WTC11 (cell line): ENCODE results near the gene PHLDA3. TPM values are rescaled to one million over a fixed set of nuclear protein-coding genes. Genes with fewer than 3 reads are reported as not detected.

ENCODE experiments used
- ATAC-seq: fragments of 200-7000 bp; cut with Tn5 transposase; 2 replicates; pipeline ENCODE4 v1.10.0; 2021; ENCODE audit warnings: mild to moderate bottlenecking, moderate library complexity
- CTCF ChIA-PET: fragments of 300-600 bp; sonication (Branson Sonifier 250); formaldehyde crosslinking; loops from one replicate; lab custom pipeline; 2021; ENCODE audit warnings: antibody characterized with exemption; lab: Charles Lee
- POLR2A ChIA-PET: fragments of 350-600 bp; sonication (Branson Sonifier 250); formaldehyde crosslinking; loops from one replicate; lab custom pipeline; 2021; ENCODE audit warnings: antibody characterized with exemption; lab: Charles Lee
- DNase-seq: peaks from one replicate; pipeline ENCODE4 v3.0.0; 2021; ENCODE audit warnings: low spot score
- H3K27ac Mint-ChIP-seq: 2 replicates; pipeline ENCODE4 v1.8.0; 2021; ENCODE audit warnings: mixed read lengths
- H3K27me3 Mint-ChIP-seq: 2 replicates; pipeline ENCODE4 v1.8.0; 2021; ENCODE audit warnings: low read depth, mild to moderate bottlenecking, moderate library complexity, mixed read lengths
- H3K36me3 Mint-ChIP-seq: 2 replicates; pipeline ENCODE4 v1.8.0; 2021; ENCODE audit warnings: mixed read lengths
- H3K4me1 Mint-ChIP-seq: 2 replicates; pipeline ENCODE4 v1.8.0; 2022; ENCODE audit warnings: mixed read lengths
- H3K4me3 Mint-ChIP-seq: 2 replicates; pipeline ENCODE4 v1.8.0; 2021; ENCODE audit warnings: mild to moderate bottlenecking, moderate library complexity, mixed read lengths
- H3K9me3 Mint-ChIP-seq: 2 replicates; pipeline ENCODE4 v1.8.0; 2021; ENCODE audit warnings: mixed read lengths
- ATF2 ChIP-seq: sonication (generic); formaldehyde crosslinking; IDR thresholded peaks from 2 replicates; pipeline ENCODE4 v1.8.1; 2022; ENCODE audit warnings: low read depth, missing genetic modification reagents, borderline replicate concordance
- CTCF ChIP-seq: fragments of 200-600 bp; IDR thresholded peaks from 2 replicates; pipeline ENCODE4 v1.8.0; 2022; ENCODE audit warnings: antibody characterized with exemption
- ETV6 ChIP-seq: sonication (generic); formaldehyde crosslinking; IDR thresholded peaks from 2 replicates; pipeline ENCODE4 v1.8.1; 2022; ENCODE audit warnings: mild to moderate bottlenecking, missing genetic modification reagents
- IRF1 ChIP-seq: sonication (generic); formaldehyde crosslinking; IDR thresholded peaks from 2 replicates; pipeline ENCODE4 v1.8.0; 2023; ENCODE audit warnings: missing genetic modification reagents
- JUN ChIP-seq: sonication (generic); formaldehyde crosslinking; IDR thresholded peaks from 2 replicates; pipeline ENCODE4 v1.8.0; 2023; ENCODE audit warnings: mild to moderate bottlenecking, missing genetic modification reagents
- MXD4 ChIP-seq: fragments of 250-450 bp; sonication (Bioruptor Pico); IDR thresholded peaks from 2 replicates; pipeline ENCODE4 v1.8.0; 2021; ENCODE audit warnings: mild to moderate bottlenecking, moderate library complexity, borderline replicate concordance
- PRDM15 ChIP-seq: sonication (generic); formaldehyde crosslinking; IDR thresholded peaks from 2 replicates; pipeline ENCODE4 v1.8.0; 2022; ENCODE audit warnings: missing genetic modification reagents
- SMAD3 ChIP-seq: sonication (generic); formaldehyde crosslinking; IDR thresholded peaks from 2 replicates; pipeline ENCODE4 v1.8.0; 2022; ENCODE audit warnings: missing genetic modification reagents, mild to moderate bottlenecking, borderline replicate concordance
- SOX15 ChIP-seq: fragments of 250-450 bp; sonication (Bioruptor Pico); IDR thresholded peaks from 2 replicates; pipeline ENCODE4 v1.9.0; 2021; ENCODE audit warnings: mild to moderate bottlenecking
- SP1 ChIP-seq: sonication (generic); formaldehyde crosslinking; conservative IDR thresholded peaks from 2 replicates; pipeline ENCODE4 v1.8.1; 2022; ENCODE audit warnings: missing genetic modification reagents
- TEAD1 ChIP-seq: sonication (generic); formaldehyde crosslinking; IDR thresholded peaks from 2 replicates; pipeline ENCODE4 v1.8.0; 2022; ENCODE audit warnings: mild to moderate bottlenecking, missing genetic modification reagents
- USF2 ChIP-seq: sonication (generic); formaldehyde crosslinking; IDR thresholded peaks from 2 replicates; pipeline ENCODE4 v1.8.1; 2023; ENCODE audit warnings: mild to moderate bottlenecking, missing genetic modification reagents, moderate library complexity
- ZNF219 ChIP-seq: sonication (generic); formaldehyde crosslinking; IDR thresholded peaks from 2 replicates; pipeline ENCODE4 v1.8.0; 2023; ENCODE audit warnings: missing genetic modification reagents, mild to moderate bottlenecking, borderline replicate concordance
- ZNF281 ChIP-seq: sonication (generic); formaldehyde crosslinking; IDR thresholded peaks from 2 replicates; pipeline ENCODE4 v1.8.0; 2023; ENCODE audit warnings: mild to moderate bottlenecking, missing genetic modification reagents
- ZNF416 ChIP-seq: fragments of 250-450 bp; sonication (Bioruptor Pico); IDR thresholded peaks from 2 replicates; pipeline ENCODE4 v1.9.0; 2021; ENCODE audit warnings: mild to moderate bottlenecking, inconsistent platforms
- ZNF671 ChIP-seq: fragments of 250-450 bp; sonication (Bioruptor Pico); IDR thresholded peaks from 2 replicates; pipeline ENCODE4 v1.8.0; 2021; ENCODE audit warnings: mild to moderate bottlenecking
- ZSCAN18 ChIP-seq: fragments of 250-450 bp; sonication (Bioruptor Pico); IDR thresholded peaks from 2 replicates; pipeline ENCODE4 v2.1.2; 2022; ENCODE audit warnings: mild to moderate bottlenecking, moderate library complexity
- total RNA-seq: library from RNA; stranded (reverse); gene quantifications from 3 replicates; pipeline ENCODE4 v1.2.3, GENCODE V29; 2021

Gene PHLDA3
- total RNA-seq, 1 experiment from 2014 or later = 95.1 TPM

- no peak for TF ChIP-seq CTCF
- no peak for TF ChIP-seq ETV6 (CRISPR knock-in tag)
- TF ChIP-seq ATF2 = no peak
- no peak for TF ChIP-seq PRDM15 (CRISPR knock-in tag)
- TF ChIP-seq ZSCAN18 (CRISPR knock-in tag) = no peak
- no peak for TF ChIP-seq ZNF671 (CRISPR knock-in tag)
- TF ChIP-seq SOX15 (CRISPR knock-in tag) = no peak
- TF ChIP-seq SMAD3 (CRISPR knock-in tag) = no peak
- TF ChIP-seq ZNF219 = no peak
- TF ChIP-seq SP1 (CRISPR knock-in tag) = no peak
- TF ChIP-seq ZNF281 (CRISPR knock-in tag) = no peak
Observed at GRCh38 chr1:201420608-201421002, 48.4 kb downstream of the PHLDA3 start (continued).

GRCh38 chr1:201419746-201420607 lies 49.0 kb downstream of the PHLDA3 start:
- H3K9me3 Mint-ChIP-seq = peaks cover 21% of the 10 kb centered on the region
- peaks cover 14% of the 10 kb centered on the region for H3K36me3 Mint-ChIP-seq
- H3K27ac Mint-ChIP-seq = no peak overlapping the region
- peaks cover 9% of the 10 kb centered on the region for H3K4me1 Mint-ChIP-seq
- DNase-seq (no peak), ATAC-seq (no peak)
- ChIA-PET POLR2A (no interaction called here), CTCF (interaction anchor here (1.1 to 2.7 kb wide), 5 partner anchors 11 to 28 kb away, joined by 3 to 10 read pairs (median 5); no protein-coding TSS in a partner anchor)
- peaks cover 15% of the 10 kb centered on the region for H3K27me3 Mint-ChIP-seq
- H3K4me3 Mint-ChIP-seq = no peak overlapping the region
- TF ChIP-seq IRF1 (CRISPR knock-in tag) (no peak), JUN (no peak), USF2 (CRISPR knock-in tag) (no peak), ZSCAN18 (CRISPR knock-in tag) (no peak), ZNF416 (no peak), TEAD1 (no peak), MXD4 (CRISPR knock-in tag) (no peak)
